Measurements from ENCODE around the gene SLC22A3. TPM values are rescaled to one million over a fixed set of nuclear protein-coding genes. Genes with fewer than 3 reads are reported as not detected.
"Not testable (repeated sequence)": the region's sequence is repeated elsewhere in the genome, so short reads cannot be mapped to it uniquely, and the experiment has no call there.

The SLC22A3 gene
- total RNA-seq, 6 experiments from 2014 or later: 16.3 to 49.3 (median 32.0) TPM

GRCh38 chr6:160469153-160469552 is 121.0 kb downstream of the SLC22A3 start:
- no peak for TF ChIP-seq POLR2A (IDR thresholded peaks at IDR 0.05)
- TF ChIP-seq, protein P1, sequence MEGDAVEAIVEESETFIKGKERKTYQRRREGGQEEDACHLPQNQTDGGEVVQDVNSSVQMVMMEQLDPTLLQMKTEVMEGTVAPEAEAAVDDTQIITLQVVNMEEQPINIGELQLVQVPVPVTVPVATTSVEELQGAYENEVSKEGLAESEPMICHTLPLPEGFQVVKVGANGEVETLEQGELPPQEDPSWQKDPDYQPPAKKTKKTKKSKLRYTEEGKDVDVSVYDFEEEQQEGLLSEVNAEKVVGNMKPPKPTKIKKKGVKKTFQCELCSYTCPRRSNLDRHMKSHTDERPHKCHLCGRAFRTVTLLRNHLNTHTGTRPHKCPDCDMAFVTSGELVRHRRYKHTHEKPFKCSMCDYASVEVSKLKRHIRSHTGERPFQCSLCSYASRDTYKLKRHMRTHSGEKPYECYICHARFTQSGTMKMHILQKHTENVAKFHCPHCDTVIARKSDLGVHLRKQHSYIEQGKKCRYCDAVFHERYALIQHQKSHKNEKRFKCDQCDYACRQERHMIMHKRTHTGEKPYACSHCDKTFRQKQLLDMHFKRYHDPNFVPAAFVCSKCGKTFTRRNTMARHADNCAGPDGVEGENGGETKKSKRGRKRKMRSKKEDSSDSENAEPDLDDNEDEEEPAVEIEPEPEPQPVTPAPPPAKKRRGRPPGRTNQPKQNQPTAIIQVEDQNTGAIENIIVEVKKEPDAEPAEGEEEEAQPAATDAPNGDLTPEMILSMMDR (IDR thresholded peaks at IDR 0.05): no peak
- H3K9me3 ChIP-seq: no peaks in the 10 kb centered on the region
- H3K36me3 ChIP-seq: peaks cover 0 to 4% (median 0%) of the 10 kb centered on the region in 4 donors
- 0% methylated on average over 1 of the region's 2 CpGs for WGBS (ENCODE audit: insufficient coverage, low coverage, low lambda C conversion rate, missing lambda C conversion rate)
- no peak overlapping the region for H3K27ac ChIP-seq
- no peak for DNase-seq
- no peaks in the 10 kb centered on the region for H3K4me1 ChIP-seq
- intact Hi-C loops (cut with DNase I): no loop called here
- H3K27me3 ChIP-seq: no peaks in the 10 kb centered on the region
- H3K4me3 ChIP-seq: no peak overlapping the region
- ATAC-seq: peak in 2 of 4 donors; percentile 18 to 26

DNA sequence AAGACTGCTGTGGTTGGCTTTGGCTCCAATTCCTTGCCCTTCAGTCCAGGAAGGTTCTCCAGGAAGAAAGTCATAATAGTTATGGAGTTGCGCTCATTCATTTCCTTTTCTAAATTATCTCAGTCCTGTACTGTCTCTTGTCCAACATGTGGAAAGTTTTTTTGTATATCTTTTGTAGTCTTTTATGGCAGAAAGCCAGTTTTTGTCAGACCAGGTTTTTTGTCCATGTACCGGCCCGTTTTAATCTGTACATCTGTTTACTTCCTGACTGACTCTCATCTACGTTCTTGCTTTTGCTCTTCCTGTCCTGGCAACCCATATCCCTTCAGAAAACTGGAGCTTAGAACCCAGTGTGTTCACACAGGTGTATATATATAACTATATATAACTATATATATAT is 127.9 kb downstream of the SLC22A3 start:
- H3K4me1 ChIP-seq; H3K27ac ChIP-seq; H3K27me3 ChIP-seq; DNase-seq; intact Hi-C loops (cut with DNase I); H3K9me3 ChIP-seq; H3K4me3 ChIP-seq: not testable (repeated sequence)
- peaks cover 0 to 60% (median 13%) of the 10 kb centered on the region in 4 donors for H3K36me3 ChIP-seq
- ATAC-seq: peak in 3 of 4 donors; percentile 21 to 47 (median 28)
- 73% methylated on average over 4 of the region's 4 CpGs for WGBS (ENCODE audit: insufficient coverage, low coverage, low lambda C conversion rate, missing lambda C conversion rate)

DNA sequence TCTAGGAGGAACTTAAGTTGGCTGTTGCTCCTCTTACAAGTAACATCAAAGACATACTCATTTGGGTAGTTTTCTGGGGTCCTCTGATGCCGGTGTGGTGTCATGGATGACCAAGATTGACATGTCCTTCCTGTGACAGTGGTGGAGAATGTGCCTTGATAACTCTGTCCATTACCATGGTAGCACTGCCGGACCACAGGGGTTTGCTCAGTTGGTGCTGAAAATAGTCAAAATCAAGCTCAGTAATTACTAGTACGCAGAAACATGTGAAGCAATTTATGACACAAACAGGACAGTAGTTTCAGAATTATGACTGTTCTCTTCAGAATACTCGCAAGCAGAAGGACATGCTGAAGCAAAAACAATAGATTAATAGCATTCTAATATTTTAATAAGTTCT is 128.9 kb downstream of the SLC22A3 start:
- H3K4me3 ChIP-seq; DNase-seq; H3K27ac ChIP-seq; H3K27me3 ChIP-seq; H3K9me3 ChIP-seq; H3K4me1 ChIP-seq; intact Hi-C loops (cut with DNase I); ATAC-seq: not testable (repeated sequence)
- WGBS (ENCODE audit: insufficient coverage, low coverage, low lambda C conversion rate, missing lambda C conversion rate): 97% methylated on average over 3 of the region's 4 CpGs
- peaks cover 0 to 70% (median 18%) of the 10 kb centered on the region in 4 donors for H3K36me3 ChIP-seq

GRCh38 chr6:160477901-160478300 is 129.7 kb downstream of the SLC22A3 start:
- TF ChIP-seq, protein P1 (IDR thresholded peaks at IDR 0.05): no peak
- TF ChIP-seq POLR2A (IDR thresholded peaks at IDR 0.05): no peak
- Histone ChIP-seq H3K4me3 (no peak overlapping the region), H3K27me3 (no peaks in the 10 kb centered on the region)

GRCh38 chr6:160487116-160487515 is 138.9 kb downstream of the SLC22A3 start:
- no peaks in the 10 kb centered on the region for H3K4me1 ChIP-seq
- no peaks in the 10 kb centered on the region for H3K9me3 ChIP-seq
- H3K36me3 ChIP-seq: peaks cover 0 to 90% (median 34%) of the 10 kb centered on the region in 4 donors
- no peak overlapping the region for H3K4me3 ChIP-seq
- H3K27me3 ChIP-seq: no peaks in the 10 kb centered on the region
- no peak for ATAC-seq
- no peak overlapping the region for H3K27ac ChIP-seq
- WGBS (ENCODE audit: insufficient coverage, low coverage, low lambda C conversion rate, missing lambda C conversion rate): 81% methylated on average over 5 of the region's 11 CpGs
- TF ChIP-seq, protein P1 (IDR thresholded peaks at IDR 0.05): no peak
- TF ChIP-seq POLR2A (IDR thresholded peaks at IDR 0.05): no peak
- intact Hi-C loops (cut with DNase I): no loop called here
- no peak for DNase-seq

More at GRCh38 chr6:160477901-160478300, 129.7 kb downstream of the SLC22A3 start:
- ATAC-seq (no peak), DNase-seq (no peak)
- H3K4me1 ChIP-seq: no peaks in the 10 kb centered on the region
- peaks cover 0 to 79% (median 22%) of the 10 kb centered on the region in 4 donors for H3K36me3 ChIP-seq
- intact Hi-C loops (cut with DNase I): no loop called here
- no peaks in the 10 kb centered on the region for H3K9me3 ChIP-seq
- no peak overlapping the region for H3K27ac ChIP-seq
- WGBS (ENCODE audit: insufficient coverage, low coverage, low lambda C conversion rate, missing lambda C conversion rate): 94% methylated on average over 5 of the region's 8 CpGs

- H3K27ac ChIP-seq: no peak overlapping the region
- no peaks in the 10 kb centered on the region for H3K9me3 ChIP-seq
- H3K36me3 ChIP-seq: peaks cover 0 to 89% (median 28%) of the 10 kb centered on the region in 4 donors
- ATAC-seq: no peak
- 93% methylated on average over 1 of the region's 1 CpG for WGBS (ENCODE audit: insufficient coverage, low coverage, low lambda C conversion rate, missing lambda C conversion rate)
- DNase-seq: no peak
- intact Hi-C loops (cut with DNase I): no loop called here
- TF ChIP-seq, protein P1 (IDR thresholded peaks at IDR 0.05): no peak
- no peak for TF ChIP-seq POLR2A (IDR thresholded peaks at IDR 0.05)
- no peaks in the 10 kb centered on the region for H3K27me3 ChIP-seq
- no peaks in the 10 kb centered on the region for H3K4me1 ChIP-seq
- no peak overlapping the region for H3K4me3 ChIP-seq
Observed at GRCh38 chr6:160489091-160489490, 140.9 kb downstream of the SLC22A3 start.
